ENCODE data around the gene ADAMTS5.

Gene ADAMTS5

DNA sequence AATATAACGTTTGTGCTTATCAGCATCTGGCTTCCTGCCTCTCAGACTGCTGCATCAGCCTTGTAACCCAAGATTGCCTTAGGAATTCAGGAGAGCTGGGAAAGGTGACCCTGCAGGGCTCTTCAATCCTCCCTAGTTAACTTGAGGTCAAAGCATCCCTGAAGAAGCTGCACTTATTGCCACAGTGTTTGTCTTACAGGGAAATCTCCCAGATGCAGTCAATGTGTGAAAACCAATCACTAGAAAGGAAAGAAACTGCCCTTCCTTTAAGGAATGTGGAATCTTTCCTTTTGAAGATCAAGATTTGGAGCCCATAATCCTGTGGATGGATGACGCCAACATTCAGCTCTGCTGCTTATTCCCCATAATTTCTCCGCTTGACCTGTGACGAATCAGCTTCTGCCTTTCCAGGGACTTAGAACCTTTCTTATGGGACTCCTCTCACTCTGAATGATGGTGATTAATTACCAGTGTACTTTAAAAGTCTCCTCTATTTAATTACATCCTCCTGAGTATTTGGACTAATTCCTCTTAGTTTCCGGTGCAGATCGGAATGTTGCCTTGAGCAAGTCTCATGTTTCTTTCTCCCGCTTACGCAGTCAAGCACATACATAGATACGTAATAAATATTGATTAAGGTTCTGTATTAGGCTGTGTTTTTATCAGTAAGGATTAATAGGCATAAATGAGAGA is 14.4 kb downstream of the ADAMTS5 start:
- WGBS, 2 experiments = 93 to 94% methylated on average over 7 to 9 of the region's 9 CpGs

GRCh38 chr21:26949830-26950229 is 17.1 kb downstream of the ADAMTS5 start:
- no peaks in the 10 kb centered on the region for H3K36me3 ChIP-seq (ENCODE audit: control insufficient read depth, insufficient read depth, low read length)
- H3K9me3 ChIP-seq (ENCODE audit: control insufficient read depth, low read length) = no peaks in the 10 kb centered on the region
- WGBS, 2 experiments = 91 to 97% methylated on average over 3 of the region's 4 CpGs
- no peak overlapping the region for H3K4me3 ChIP-seq (ENCODE audit: insufficient read depth, low read depth, low read length)
- H3K27ac ChIP-seq (ENCODE audit: insufficient read depth, low read depth, low read length, poor library complexity, severe bottlenecking) = no peak overlapping the region
- H3K4me1 ChIP-seq (ENCODE audit: control insufficient read depth, insufficient read depth, low read length) = peaks cover 13% of the 10 kb centered on the region
- H3K27me3 ChIP-seq (ENCODE audit: control insufficient read depth, insufficient read depth, low read length, poor library complexity, severe bottlenecking) = no peaks in the 10 kb centered on the region

More for the DNA sequence above, 14.4 kb downstream of the ADAMTS5 start:
- no peak overlapping the region for H3K4me3 ChIP-seq (ENCODE audit: insufficient read depth, low read depth, low read length)
- peaks cover 6% of the 10 kb centered on the region for H3K4me1 ChIP-seq (ENCODE audit: control insufficient read depth, insufficient read depth, low read length)
- no peak overlapping the region for H3K27ac ChIP-seq (ENCODE audit: insufficient read depth, low read depth, low read length, poor library complexity, severe bottlenecking)
- H3K9me3 ChIP-seq (ENCODE audit: control insufficient read depth, low read length) = no peaks in the 10 kb centered on the region
- H3K36me3 ChIP-seq (ENCODE audit: control insufficient read depth, insufficient read depth, low read length) = no peaks in the 10 kb centered on the region
- no peaks in the 10 kb centered on the region for H3K27me3 ChIP-seq (ENCODE audit: control insufficient read depth, insufficient read depth, low read length, poor library complexity, severe bottlenecking)

DNA sequence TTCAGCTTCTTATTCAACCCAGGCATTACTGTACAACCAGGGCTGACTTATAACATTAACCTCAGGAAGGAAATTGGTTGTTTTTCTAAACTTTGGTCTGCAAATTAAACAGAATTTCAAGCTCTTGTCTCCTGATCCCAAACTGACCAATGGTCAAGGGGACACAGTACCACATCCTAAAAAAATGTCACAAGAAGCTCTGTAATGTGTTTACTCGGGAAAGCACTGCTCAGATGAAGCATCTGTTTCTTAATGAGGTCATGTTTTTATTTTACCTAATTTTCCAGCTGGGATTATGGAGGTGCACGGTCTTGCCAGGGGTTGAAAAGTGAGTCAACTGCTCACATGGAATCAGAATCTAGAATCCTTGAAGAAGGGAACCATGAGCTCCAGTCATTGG is 18.7 kb downstream of the ADAMTS5 start:
- H3K36me3 ChIP-seq (ENCODE audit: control insufficient read depth, insufficient read depth, low read length) = no peaks in the 10 kb centered on the region
- no peak overlapping the region for H3K4me3 ChIP-seq (ENCODE audit: insufficient read depth, low read depth, low read length)
- no peak overlapping the region for H3K27ac ChIP-seq (ENCODE audit: insufficient read depth, low read depth, low read length, poor library complexity, severe bottlenecking)
- WGBS, 2 experiments = 95 to 97% methylated on average over 2 of the region's 2 CpGs
- H3K27me3 ChIP-seq (ENCODE audit: control insufficient read depth, insufficient read depth, low read length, poor library complexity, severe bottlenecking) = no peaks in the 10 kb centered on the region
- no peaks in the 10 kb centered on the region for H3K9me3 ChIP-seq (ENCODE audit: control insufficient read depth, low read length)
- H3K4me1 ChIP-seq (ENCODE audit: control insufficient read depth, insufficient read depth, low read length) = peaks cover 13% of the 10 kb centered on the region

DNA sequence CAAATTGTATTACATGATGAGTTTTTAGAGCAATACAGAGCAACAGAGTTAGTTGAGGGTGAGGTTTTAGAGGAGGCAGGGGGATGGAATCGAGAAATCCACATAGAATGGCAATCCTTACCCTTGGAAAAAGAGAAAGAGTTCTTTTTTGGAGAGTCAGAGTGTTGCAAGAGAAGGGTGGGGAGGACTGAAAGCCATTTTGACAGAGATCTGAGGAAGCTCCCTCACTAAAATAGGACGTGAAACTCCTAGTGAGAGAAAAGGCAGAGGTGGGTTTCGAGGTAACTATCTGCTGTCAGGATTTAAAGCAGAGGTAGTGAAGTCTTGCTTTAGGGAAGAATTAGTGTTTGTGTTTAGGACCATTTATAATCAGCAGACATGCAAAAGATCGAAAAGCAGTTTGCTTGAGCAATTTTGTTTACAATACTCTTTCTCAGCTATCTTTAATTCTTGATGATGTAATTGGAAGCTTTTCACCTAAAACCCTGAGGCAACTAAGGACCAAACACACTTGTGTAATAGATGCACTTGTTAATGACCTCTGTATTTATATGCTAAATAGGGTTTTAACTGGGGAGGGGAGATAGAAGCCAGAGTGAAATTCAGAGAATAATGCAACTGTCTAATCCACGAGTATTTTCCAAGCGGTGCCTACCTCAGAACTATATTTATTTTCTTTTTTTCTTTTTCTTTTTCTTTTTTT is 20.0 kb downstream of the ADAMTS5 start:
- H3K36me3 ChIP-seq (ENCODE audit: control insufficient read depth, insufficient read depth, low read length) = no peaks in the 10 kb centered on the region
- WGBS, 2 experiments = 62 to 66% methylated on average over 4 to 6 of the region's 6 CpGs
- H3K4me1 ChIP-seq (ENCODE audit: control insufficient read depth, insufficient read depth, low read length) = peaks cover 7% of the 10 kb centered on the region
- no peak overlapping the region for H3K4me3 ChIP-seq (ENCODE audit: insufficient read depth, low read depth, low read length)
- H3K9me3 ChIP-seq (ENCODE audit: control insufficient read depth, low read length) = no peaks in the 10 kb centered on the region
- H3K27me3 ChIP-seq (ENCODE audit: control insufficient read depth, insufficient read depth, low read length, poor library complexity, severe bottlenecking) = no peaks in the 10 kb centered on the region
- H3K27ac ChIP-seq (ENCODE audit: insufficient read depth, low read depth, low read length, poor library complexity, severe bottlenecking) = no peak overlapping the region

GRCh38 chr21:26945916-26946675 is 20.8 kb downstream of the ADAMTS5 start:
- Histone ChIP-seq H3K9me3 (ENCODE audit: control insufficient read depth, low read length) (no peaks in the 10 kb centered on the region), H3K27ac (ENCODE audit: insufficient read depth, low read depth, low read length, poor library complexity, severe bottlenecking) (no peak overlapping the region), H3K4me3 (ENCODE audit: insufficient read depth, low read depth, low read length) (no peak overlapping the region), H3K4me1 (ENCODE audit: control insufficient read depth, insufficient read depth, low read length) (peaks cover 7% of the 10 kb centered on the region), H3K27me3 (ENCODE audit: control insufficient read depth, insufficient read depth, low read length, poor library complexity, severe bottlenecking) (no peaks in the 10 kb centered on the region), H3K36me3 (ENCODE audit: control insufficient read depth, insufficient read depth, low read length) (no peaks in the 10 kb centered on the region)
- WGBS, 2 experiments = 82 to 83% methylated on average over 13 of the region's 13 CpGs

DNA sequence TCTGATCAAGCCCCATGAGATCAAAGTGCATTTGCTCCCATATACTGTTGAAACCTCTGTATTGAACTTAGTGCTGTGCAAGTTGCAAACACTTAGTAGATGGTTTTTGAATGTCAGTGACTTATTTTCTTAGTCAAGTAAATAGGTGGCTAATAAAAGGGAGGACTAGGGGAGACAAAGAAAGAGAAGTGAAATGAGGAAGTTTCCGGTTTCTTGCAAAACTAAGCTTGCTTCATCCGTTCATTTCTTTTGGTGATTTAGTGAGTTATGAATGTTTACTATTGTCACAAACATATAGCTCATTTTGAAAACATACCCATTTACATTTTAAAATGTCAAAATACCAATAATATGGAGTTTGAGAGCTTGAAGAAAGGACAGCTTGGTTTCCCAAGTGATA is 23.0 kb downstream of the ADAMTS5 start:
- Histone ChIP-seq H3K27me3 (ENCODE audit: control insufficient read depth, insufficient read depth, low read length, poor library complexity, severe bottlenecking) (no peaks in the 10 kb centered on the region), H3K9me3 (ENCODE audit: control insufficient read depth, low read length) (no peaks in the 10 kb centered on the region), H3K36me3 (ENCODE audit: control insufficient read depth, insufficient read depth, low read length) (no peaks in the 10 kb centered on the region), H3K27ac (ENCODE audit: insufficient read depth, low read depth, low read length, poor library complexity, severe bottlenecking) (no peak overlapping the region), H3K4me1 (ENCODE audit: control insufficient read depth, insufficient read depth, low read length) (peaks cover 7% of the 10 kb centered on the region), H3K4me3 (ENCODE audit: insufficient read depth, low read depth, low read length) (no peak overlapping the region)
- 100% methylated on average over 1 of the region's 2 CpGs for WGBS, 2 experiments

DNA sequence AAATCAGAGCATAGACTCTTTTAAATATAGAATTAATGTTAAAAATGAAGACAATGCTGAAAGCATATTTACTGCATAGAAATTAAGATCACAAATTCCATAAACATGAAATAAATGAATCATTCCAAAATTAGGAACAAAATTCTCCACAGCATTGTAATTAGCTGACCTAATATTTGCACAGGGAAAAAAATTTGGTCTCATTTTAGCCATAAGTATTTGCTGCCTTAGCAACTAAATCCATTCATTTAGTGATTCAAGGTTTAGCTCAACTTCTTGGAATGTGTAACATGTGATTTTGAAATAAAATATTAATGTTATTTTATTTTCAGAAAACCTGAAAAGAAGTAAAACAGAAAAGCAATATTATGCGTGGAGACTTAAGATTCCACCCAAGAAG is 25.5 kb downstream of the ADAMTS5 start:
- Histone ChIP-seq H3K9me3 (ENCODE audit: control insufficient read depth, low read length) (no peaks in the 10 kb centered on the region), H3K4me1 (ENCODE audit: control insufficient read depth, insufficient read depth, low read length) (peaks cover 2% of the 10 kb centered on the region), H3K4me3 (ENCODE audit: insufficient read depth, low read depth, low read length) (no peak overlapping the region), H3K27me3 (ENCODE audit: control insufficient read depth, insufficient read depth, low read length, poor library complexity, severe bottlenecking) (no peaks in the 10 kb centered on the region), H3K27ac (ENCODE audit: insufficient read depth, low read depth, low read length, poor library complexity, severe bottlenecking) (no peak overlapping the region), H3K36me3 (ENCODE audit: control insufficient read depth, insufficient read depth, low read length) (no peaks in the 10 kb centered on the region)
- 100% methylated on average over 1 of the region's 1 CpG for WGBS, 2 experiments

DNA sequence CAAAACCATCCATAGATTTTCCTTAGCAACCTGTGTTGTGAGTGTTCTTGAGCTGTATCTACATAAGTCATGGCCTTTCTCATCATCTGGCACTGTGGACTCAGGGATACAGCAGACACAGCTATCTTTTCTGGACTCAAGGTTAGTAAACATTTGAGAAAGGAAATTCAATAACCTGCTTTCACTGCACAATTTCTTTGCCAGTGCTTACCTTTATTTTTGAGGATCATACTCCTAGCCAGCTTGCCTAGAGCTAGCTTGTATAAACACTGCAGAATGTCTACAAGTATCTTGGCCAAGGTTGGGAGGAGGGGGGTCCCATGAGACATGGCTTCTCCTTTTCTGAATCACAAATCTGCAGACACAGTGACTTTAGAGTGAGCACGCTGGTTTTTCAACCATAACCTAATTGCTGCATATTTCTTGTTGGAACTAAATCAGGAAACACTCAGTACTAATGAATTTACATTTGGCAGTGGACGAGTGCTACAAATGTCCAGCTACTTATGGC is 27.2 kb downstream of the ADAMTS5 start:
- H3K27me3 ChIP-seq (ENCODE audit: control insufficient read depth, insufficient read depth, low read length, poor library complexity, severe bottlenecking) = no peaks in the 10 kb centered on the region
- no peak overlapping the region for H3K4me3 ChIP-seq (ENCODE audit: insufficient read depth, low read depth, low read length)
- H3K36me3 ChIP-seq (ENCODE audit: control insufficient read depth, insufficient read depth, low read length) = no peaks in the 10 kb centered on the region
- no peaks in the 10 kb centered on the region for H3K4me1 ChIP-seq (ENCODE audit: control insufficient read depth, insufficient read depth, low read length)
- H3K9me3 ChIP-seq (ENCODE audit: control insufficient read depth, low read length) = no peaks in the 10 kb centered on the region
- 89 to 93% methylated on average over 1 of the region's 2 CpGs for WGBS, 2 experiments
- no peak overlapping the region for H3K27ac ChIP-seq (ENCODE audit: insufficient read depth, low read depth, low read length, poor library complexity, severe bottlenecking)

DNA sequence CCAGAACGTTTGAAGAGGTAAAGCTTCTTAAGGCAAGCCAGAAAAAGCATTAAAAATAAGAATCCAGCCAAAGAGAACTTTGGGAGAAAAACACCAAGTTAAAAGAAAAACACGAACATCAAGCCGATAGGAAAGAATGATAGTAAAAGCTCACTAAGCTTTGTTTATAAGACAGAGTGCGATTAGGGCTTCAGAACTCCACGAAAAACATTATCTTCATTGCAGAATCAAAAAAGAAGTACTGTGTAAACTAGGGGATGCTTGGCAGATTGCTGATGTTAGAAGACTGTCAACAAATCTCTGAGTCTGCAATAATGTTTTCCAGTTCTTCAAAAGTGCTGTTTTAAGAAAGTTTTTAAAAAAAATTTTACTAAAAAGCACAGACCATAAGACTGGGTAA is 30.2 kb downstream of the ADAMTS5 start:
- Histone ChIP-seq H3K36me3 (ENCODE audit: control insufficient read depth, insufficient read depth, low read length) (no peaks in the 10 kb centered on the region), H3K9me3 (ENCODE audit: control insufficient read depth, low read length) (no peaks in the 10 kb centered on the region), H3K27ac (ENCODE audit: insufficient read depth, low read depth, low read length, poor library complexity, severe bottlenecking) (no peak overlapping the region), H3K27me3 (ENCODE audit: control insufficient read depth, insufficient read depth, low read length, poor library complexity, severe bottlenecking) (no peaks in the 10 kb centered on the region), H3K4me3 (ENCODE audit: insufficient read depth, low read depth, low read length) (no peak overlapping the region), H3K4me1 (ENCODE audit: control insufficient read depth, insufficient read depth, low read length) (no peaks in the 10 kb centered on the region)
- WGBS, 2 experiments = 95% methylated on average over 5 of the region's 5 CpGs

DNA sequence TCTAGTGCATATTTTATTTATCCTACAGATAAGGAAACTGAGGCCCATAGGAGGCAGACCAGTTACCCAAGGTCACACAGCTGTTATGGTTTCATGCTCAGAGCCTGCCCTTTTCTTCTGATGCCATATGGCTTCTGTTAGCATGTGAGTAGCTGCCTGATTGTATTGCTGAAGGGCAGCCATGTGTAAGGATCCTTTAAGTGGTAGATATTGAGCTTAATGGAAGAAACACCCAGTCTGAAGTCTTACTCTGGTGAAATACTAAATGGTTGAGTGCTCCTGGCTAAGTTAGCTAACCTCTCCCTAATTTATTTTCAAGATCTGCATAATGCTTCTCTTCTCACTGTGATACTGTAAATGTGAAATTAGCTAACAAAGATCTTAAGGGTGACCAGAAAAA is 30.9 kb downstream of the ADAMTS5 start:
- no peak overlapping the region for H3K4me3 ChIP-seq (ENCODE audit: insufficient read depth, low read depth, low read length)
- H3K36me3 ChIP-seq (ENCODE audit: control insufficient read depth, insufficient read depth, low read length) = no peaks in the 10 kb centered on the region
- no peak overlapping the region for H3K27ac ChIP-seq (ENCODE audit: insufficient read depth, low read depth, low read length, poor library complexity, severe bottlenecking)
- no peaks in the 10 kb centered on the region for H3K4me1 ChIP-seq (ENCODE audit: control insufficient read depth, insufficient read depth, low read length)
- H3K27me3 ChIP-seq (ENCODE audit: control insufficient read depth, insufficient read depth, low read length, poor library complexity, severe bottlenecking) = no peaks in the 10 kb centered on the region
- no peaks in the 10 kb centered on the region for H3K9me3 ChIP-seq (ENCODE audit: control insufficient read depth, low read length)

Data from ectodermal cell (in vitro differentiated cells).